ENCODE measurements around the gene SLC26A3.

Gene SLC26A3

GRCh38 chr7:107816011-107816566 is 13.1 kb upstream of the SLC26A3 start:
- no peak for DNase-seq (ENCODE audit: low read depth, low spot score)

- no peak for DNase-seq (ENCODE audit: low read depth, low spot score)
Measured at GRCh38 chr7:107815254-107815882, 12.3 kb upstream of the SLC26A3 start.

GRCh38 chr7:107813524-107813923 is 10.5 kb upstream of the SLC26A3 start:
- DNase-seq (ENCODE audit: low read depth, low spot score) = no peak

DNA sequence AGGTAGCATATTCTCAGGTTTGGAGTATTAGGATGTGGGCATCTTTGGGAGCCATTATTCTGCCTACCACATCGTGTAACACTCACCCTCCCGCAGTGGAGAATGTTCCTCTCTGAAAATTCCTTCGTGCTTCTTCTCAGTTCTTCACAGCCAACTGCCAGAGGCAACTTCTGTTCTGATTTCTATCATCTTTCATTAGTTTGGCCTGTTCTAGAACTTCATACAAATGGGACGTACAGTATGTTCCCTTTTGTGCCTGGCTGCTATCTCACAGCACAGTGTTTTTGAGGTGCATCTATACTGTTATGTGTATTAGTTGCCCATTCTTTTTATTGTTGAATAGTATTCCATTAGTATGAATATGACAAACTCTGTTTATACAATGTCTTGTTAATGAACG is 8.9 kb upstream of the SLC26A3 start:
- DNase-seq (ENCODE audit: low read depth, low spot score) = no peak

GRCh38 chr7:107810626-107811025 is 7.6 kb upstream of the SLC26A3 start:
- DNase-seq (ENCODE audit: low read depth, low spot score) = no peak

DNA sequence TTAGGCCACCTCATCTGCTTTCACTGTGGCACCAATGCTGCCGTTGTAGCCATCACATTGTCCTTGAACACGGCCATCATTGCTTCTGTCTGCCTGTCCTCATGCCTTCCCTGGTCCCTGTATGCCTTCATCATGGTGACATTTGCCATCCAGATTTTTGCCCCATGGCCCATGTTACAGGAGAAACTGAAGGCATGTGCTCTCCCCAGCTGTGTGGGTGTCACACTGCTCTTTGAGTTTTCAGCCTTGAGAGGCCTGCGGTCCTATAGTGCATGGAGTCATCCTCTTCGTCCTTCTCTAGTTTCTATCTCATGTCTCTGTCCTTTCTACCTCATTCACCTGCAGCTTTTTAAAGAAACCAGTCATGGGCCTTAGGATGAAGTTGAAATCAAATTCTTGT is 6.2 kb upstream of the SLC26A3 start:
- no peak for DNase-seq (ENCODE audit: low read depth, low spot score)

DNA sequence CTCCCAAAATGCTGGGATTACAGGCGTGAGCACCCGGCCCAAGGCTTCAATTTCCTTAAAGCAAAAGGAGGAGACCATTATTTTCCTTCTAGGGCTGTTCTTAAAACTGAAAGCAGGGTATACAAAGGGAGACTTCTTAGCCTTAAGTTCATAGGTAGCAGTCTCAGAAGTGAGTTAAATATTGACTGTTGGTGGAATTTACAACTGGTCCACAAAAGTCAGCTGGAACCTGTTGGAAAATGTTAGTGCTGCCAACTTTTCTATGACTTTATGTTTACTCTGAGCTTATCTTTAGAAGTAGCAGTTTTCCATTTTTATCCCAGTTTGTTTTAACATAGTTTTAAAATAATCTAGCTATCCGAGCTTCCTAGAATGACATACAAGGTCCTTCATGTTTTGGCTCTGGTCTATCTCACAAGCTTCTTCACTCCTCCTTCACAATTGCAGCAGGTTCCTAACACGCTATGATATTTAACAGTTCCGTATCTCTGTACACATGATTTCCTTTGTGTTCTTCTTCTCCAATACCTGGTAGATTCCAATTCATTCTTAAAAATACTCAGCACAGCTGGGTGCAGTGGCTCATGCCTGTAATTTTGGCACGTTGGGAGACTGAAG is 3.3 kb downstream of the SLC26A3 start:
- no peak for DNase-seq (ENCODE audit: low read depth, low spot score)

GRCh38 chr7:107792364-107792763 is 10.7 kb downstream of the SLC26A3 start:
- no peak for DNase-seq (ENCODE audit: low read depth, low spot score)

DNA sequence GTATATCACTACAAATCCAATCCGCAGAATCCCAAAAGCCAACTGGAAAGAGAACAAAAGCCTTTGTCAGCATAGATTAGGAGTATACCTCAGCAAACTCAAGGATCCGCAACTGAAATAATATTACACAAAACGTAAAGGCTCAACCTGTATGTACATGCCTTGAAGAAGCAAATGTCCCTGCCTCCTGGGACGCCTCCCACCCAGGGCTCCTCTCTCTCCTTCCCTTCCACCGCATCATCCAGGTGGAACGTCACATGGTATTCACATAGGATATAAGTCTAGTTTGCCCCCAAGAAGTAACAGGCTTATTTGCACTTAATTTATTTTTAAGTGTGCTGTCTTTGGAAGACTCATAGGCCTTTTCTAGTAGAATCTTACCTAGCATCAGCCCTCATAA is 13.4 kb downstream of the SLC26A3 start:
- DNase-seq (ENCODE audit: low read depth, low spot score) = no peak

DNA sequence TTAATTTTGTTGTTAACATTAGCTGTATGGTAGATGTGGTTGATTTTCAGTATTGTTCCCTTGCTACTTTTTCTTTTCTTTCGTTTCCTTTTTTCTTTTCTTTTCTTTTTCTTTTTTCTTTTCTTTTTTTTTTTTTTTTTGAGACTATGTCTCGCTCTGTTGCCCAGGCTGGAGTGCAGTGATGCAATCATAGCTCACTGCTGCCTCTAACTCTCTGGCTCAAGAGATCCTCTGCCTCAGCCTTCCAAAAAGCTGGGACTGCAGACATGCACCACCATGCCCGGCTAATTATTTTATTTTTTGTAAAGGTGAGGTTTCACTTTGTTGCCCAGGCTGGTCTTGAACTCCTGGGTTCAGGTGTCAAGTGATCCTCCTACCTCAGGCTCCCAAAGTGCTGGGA is 14.4 kb downstream of the SLC26A3 start:
- no peak for DNase-seq (ENCODE audit: low read depth, low spot score)

DNA sequence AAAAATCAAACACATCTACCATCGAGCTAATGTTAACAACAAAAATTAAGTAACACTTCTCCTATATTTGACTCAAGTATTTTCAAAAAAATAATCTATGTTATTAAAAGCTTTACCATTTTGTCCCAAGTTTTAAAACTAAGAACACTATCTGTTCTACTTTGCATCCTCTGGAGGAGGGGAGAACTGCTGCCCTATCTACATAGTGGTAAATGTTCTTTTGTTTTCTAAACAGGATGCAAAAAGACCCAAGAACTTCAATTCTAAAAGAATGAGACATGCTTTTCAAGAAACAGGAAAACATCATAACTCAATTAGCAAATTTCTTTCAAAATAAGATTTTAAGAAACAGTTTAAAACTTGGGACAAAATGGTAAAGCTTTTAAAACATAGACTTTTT is 14.8 kb downstream of the SLC26A3 start:
- no peak for DNase-seq (ENCODE audit: low read depth, low spot score)

DNA sequence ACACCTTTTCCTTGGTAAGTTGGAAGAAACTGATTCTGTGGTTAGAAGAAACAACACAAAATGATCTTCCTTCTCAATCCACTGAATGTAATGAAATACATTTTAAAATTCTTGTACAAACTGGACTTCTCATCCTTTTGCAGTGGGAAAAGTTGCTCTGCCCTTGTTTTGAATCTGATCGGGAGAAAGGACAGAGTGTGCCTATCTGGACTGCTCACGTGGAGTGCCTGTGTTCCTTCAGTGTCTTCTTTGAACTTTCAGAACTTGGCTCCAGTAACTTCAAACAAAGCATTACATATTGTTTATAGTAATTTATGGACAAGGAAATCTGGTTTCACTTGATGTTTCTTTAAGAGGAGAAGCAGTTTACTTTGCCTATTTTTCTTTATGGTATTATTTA is 17.1 kb downstream of the SLC26A3 start:
- DNase-seq (ENCODE audit: low read depth, low spot score) = no peak

- DNase-seq (ENCODE audit: low read depth, low spot score) = no peak
Measured at GRCh38 chr7:107785170-107785569, 17.9 kb downstream of the SLC26A3 start.

DNA sequence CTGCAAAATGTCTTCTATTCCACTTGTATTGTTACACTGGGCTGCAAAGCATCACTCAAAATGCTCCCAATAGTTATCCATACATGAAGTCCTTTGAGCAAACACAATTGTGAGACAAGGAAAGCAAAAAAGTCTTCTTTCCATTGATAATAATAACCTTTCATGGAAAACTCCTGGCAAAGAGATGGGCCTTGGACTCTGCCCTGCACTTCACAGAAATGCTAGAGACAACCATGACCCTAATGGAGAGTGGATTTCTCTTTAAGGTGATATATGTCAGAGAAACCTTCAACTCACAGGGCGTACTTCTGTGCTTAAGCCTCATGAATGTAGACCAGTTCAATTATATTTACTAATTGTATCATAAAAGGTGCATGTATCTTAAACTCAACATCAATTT is 19.4 kb downstream of the SLC26A3 start:
- no peak for DNase-seq (ENCODE audit: low read depth, low spot score)

- no peak for DNase-seq (ENCODE audit: low read depth, low spot score)
Measured at GRCh38 chr7:107782374-107782773, 20.6 kb downstream of the SLC26A3 start.

DNA sequence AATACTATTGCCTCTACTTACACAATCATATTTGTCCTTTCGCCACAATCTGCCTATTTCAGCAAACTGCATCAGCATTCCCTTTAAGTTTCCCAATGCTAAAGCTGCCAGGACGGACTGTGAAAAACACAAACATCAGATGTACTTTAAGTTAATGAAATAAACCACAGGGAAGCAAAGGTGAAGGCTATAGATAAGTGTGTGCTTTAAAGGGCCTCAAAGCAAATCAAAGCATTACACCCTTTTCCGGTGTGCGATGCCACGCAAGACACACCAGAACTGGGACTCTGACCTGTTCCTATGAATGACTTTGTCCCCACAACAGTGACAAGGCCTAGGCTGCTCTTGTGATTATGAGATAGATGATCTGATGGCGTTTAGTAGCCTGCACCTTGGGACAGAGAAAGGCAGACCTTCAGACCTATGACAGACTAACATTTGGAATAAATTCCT is 23.4 kb downstream of the SLC26A3 start:
- no peak for DNase-seq (ENCODE audit: low read depth, low spot score)

DNA sequence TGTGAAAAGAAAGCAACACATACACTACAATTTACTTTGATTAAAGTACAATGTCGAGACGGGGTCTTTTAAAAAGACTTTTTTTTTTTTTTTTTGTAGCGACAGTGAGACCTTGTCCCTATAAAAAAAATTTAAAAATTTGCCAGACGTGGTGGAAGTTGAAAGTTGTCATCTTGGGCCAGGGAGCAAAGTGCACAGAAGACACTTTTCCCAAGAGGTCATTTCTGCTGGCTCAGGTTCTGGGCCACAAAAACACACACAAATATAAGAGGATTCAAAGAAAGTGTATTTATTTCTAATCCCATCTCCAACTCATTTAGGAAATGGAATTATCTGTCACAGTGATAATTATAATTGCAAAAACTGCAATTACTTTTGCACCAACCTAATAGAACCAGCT is 24.7 kb downstream of the SLC26A3 start:
- no peak for DNase-seq (ENCODE audit: low read depth, low spot score)

DNA sequence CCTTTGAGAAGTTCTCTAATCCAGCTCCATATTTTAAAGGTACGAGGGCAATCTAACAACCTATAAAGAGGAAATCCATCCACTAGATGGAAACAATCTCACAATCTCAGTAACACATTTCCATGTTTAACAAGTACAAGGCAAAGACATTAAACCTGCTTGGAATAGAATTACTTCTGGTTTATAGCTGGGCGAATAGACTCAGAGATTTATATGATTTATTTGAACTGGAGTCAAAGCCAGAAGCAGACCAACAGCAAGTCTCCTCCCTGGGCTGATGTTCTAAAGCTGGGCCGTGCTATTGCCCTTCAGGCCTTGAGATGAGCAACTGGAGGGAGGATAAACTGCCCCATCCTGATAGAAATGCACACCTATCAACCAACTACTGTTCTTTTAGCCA is 25.3 kb downstream of the SLC26A3 start:
- DNase-seq (ENCODE audit: low read depth, low spot score) = no peak

DNA sequence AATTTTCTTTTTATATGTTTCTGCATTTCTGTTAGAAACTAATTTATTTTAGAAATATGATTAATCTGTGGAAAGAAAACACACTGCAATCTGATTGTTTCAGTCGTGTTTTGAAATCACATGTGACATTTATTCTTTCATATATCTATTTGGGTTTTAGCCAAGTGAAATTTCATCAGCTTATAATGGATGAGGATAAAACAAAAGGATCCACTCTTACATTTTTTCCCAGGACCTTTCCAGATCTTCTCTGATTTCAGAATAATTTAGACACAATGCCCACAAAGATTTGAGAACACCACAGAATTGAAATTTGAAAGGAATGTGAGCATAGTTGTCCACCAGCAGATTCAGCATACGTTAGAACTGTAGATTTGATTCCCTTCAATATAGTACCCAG is 30.0 kb downstream of the SLC26A3 start:
- no peak for DNase-seq (ENCODE audit: low read depth, low spot score)

- no peak for DNase-seq (ENCODE audit: low read depth, low spot score)
Measured at GRCh38 chr7:107768263-107768662, 34.8 kb downstream of the SLC26A3 start.

- no peak for DNase-seq (ENCODE audit: low read depth, low spot score)
Measured at GRCh38 chr7:107767391-107767790, 35.6 kb downstream of the SLC26A3 start.

DNA sequence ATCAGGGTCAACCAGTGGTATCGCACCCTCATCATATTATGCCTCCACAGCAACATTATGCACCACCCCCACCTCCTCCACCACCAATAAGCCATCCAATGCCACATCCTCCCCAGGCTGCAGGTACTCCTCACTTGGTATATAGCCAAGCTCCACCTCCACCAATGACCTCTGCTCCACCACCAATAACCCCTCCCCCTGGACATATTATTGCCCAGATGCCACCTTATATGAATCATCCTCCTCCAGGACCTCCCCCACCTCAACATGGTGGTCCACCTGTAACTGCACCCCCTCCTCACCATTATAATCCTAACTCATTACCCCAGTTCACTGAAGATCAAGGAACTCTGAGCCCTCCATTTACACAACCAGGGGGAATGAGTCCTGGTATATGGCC is 44.4 kb downstream of the SLC26A3 start:
- no peak for DNase-seq (ENCODE audit: low read depth, low spot score)

GRCh38 chr7:107754642-107755041 is 48.4 kb downstream of the SLC26A3 start:
- DNase-seq (ENCODE audit: low read depth, low spot score) = no peak
